HUES6 (cell line): ENCODE data around the gene ZDHHC22.

Source experiments
- H3K27ac ChIP-seq: 2 replicates; pipeline ENCODE4 v1.7.0; 2013; ENCODE audit warnings: low read depth, mild to moderate bottlenecking, low read length, inconsistent platforms
- H3K27me3 ChIP-seq: 2 replicates; pipeline ENCODE4 v1.6.1; 2013; ENCODE audit warnings: low read length; ENCODE audit not compliant: control insufficient read depth, insufficient read depth
- H3K36me3 ChIP-seq: 2 replicates; pipeline ENCODE4 v1.6.1; 2013; ENCODE audit warnings: low read length; ENCODE audit not compliant: control insufficient read depth, insufficient read depth
- H3K4me1 ChIP-seq: 2 replicates; pipeline ENCODE4 v1.6.1; 2013; ENCODE audit warnings: low read length; ENCODE audit not compliant: control insufficient read depth, insufficient read depth
- H3K4me3 ChIP-seq: 2 replicates; pipeline ENCODE4 v1.5.1; 2013; ENCODE audit warnings: low read depth, low read length
- H3K9ac ChIP-seq: one replicate; pipeline ENCODE4 v1.6.1; 2013; ENCODE audit warnings: mild to moderate bottlenecking, low read length
- H3K9me3 ChIP-seq: 2 replicates; pipeline ENCODE4 v1.6.1; 2013; ENCODE audit warnings: low read depth, low read length; ENCODE audit not compliant: control insufficient read depth, insufficient read depth

Gene ZDHHC22

DNA sequence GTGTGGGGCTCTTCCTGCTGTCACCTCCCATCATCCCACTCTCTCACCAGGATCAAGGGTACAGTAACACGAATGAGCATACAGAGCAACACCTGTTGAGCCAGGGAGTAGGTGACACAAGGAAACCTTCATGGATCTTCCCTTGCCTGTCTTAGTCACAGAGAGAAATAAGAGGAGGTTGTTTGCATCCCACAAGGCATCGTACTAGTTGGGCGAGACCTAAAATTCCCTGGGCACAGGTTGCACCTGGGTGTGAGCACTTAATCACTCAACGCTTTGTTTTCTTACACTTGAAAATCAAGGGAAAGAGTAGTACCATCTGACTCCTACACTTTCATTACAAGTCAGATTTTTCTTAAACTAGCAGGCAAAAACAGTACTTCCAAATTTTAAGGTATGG, 27.0 kb downstream of the ZDHHC22 start:
- H3K9ac ChIP-seq, result no peak overlapping the region
- peaks cover 25% of the 10 kb centered on the region for H3K4me1 ChIP-seq
- no peak overlapping the region for H3K27ac ChIP-seq
- no peak overlapping the region for H3K4me3 ChIP-seq
- peaks cover 60% of the 10 kb centered on the region for H3K36me3 ChIP-seq
- no peaks in the 10 kb centered on the region for H3K27me3 ChIP-seq
- H3K9me3 ChIP-seq, result no peaks in the 10 kb centered on the region

DNA sequence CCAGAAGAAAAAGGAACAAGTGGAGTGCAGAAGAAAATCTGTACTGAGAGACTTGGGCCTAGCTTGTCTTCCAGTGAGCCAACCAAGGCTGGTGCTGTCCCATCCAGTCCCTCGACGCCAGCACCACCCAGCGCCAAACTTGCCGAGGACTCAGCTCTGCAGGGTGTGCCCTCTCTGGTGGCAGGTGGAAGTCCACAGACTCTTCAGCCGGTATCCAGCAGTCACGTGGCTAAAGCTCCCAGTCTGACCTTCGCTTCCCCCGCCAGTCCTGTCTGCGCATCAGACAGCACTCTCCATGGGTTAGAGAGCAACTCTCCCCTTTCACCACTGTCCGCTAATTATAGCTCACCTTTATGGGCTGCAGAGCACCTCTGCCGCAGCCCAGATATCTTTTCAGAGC, 27.9 kb downstream of the ZDHHC22 start:
- no peak overlapping the region for H3K4me3 ChIP-seq
- H3K36me3 ChIP-seq, result peaks cover 64% of the 10 kb centered on the region
- H3K27me3 ChIP-seq, result no peaks in the 10 kb centered on the region
- H3K27ac ChIP-seq, result no peak overlapping the region
- H3K4me1 ChIP-seq, result peaks cover 29% of the 10 kb centered on the region
- no peak overlapping the region for H3K9ac ChIP-seq
- no peaks in the 10 kb centered on the region for H3K9me3 ChIP-seq

DNA sequence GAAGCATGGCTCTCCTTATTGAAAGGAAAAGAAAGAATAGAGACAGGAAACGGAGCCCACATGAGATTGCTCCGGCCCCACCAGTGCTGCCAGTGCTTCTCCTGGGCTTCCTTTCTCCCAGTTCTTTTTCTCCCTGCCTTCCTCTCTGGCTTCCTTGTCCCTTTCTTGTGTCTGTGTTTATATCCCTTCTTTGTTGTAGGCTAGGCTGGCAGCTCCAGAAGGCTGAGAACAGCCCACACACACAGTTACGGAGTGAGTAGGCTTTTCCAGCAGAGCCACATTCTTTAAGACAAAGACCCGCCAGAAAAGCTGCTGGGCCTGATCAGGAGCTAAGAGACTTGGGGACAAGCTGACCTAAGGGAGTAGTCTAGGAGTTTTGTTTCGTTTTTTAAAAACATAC, 30.6 kb downstream of the ZDHHC22 start:
- Histone ChIP-seq H3K9me3 (no peaks in the 10 kb centered on the region), H3K4me1 (peaks cover 29% of the 10 kb centered on the region), H3K9ac (peak overlapping the region; percentile 43), H3K36me3 (peaks cover 71% of the 10 kb centered on the region), H3K27ac (peak overlapping the region; percentile 43), H3K27me3 (no peaks in the 10 kb centered on the region), H3K4me3 (peak overlapping the region; percentile 12; the same call in 1 of the 2 replicates)

DNA sequence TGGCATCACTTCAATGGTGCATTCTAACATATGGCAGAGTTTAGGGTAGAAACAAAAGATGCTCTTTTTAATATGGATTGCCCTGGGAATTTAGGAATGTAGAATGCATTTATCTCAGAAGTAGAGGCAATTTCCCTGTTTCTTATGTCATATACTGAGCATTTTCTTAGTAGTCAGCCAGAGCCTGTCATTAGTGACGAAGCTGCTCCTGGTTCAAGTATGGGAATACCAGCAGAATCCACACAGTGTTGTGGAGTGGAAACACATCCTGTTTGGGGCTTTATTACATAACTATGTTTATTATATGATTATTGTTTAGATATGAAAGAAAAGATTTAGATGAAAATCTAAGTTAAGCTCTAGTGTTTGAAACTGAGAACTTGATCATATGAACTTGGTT, 31.3 kb downstream of the ZDHHC22 start:
- H3K36me3 ChIP-seq, result peaks cover 69% of the 10 kb centered on the region
- H3K4me1 ChIP-seq, result peaks cover 36% of the 10 kb centered on the region
- no peak overlapping the region for H3K9ac ChIP-seq
- H3K4me3 ChIP-seq, result no peak overlapping the region
- H3K27ac ChIP-seq, result peak overlapping the region; percentile 43
- no peaks in the 10 kb centered on the region for H3K9me3 ChIP-seq
- no peaks in the 10 kb centered on the region for H3K27me3 ChIP-seq

DNA sequence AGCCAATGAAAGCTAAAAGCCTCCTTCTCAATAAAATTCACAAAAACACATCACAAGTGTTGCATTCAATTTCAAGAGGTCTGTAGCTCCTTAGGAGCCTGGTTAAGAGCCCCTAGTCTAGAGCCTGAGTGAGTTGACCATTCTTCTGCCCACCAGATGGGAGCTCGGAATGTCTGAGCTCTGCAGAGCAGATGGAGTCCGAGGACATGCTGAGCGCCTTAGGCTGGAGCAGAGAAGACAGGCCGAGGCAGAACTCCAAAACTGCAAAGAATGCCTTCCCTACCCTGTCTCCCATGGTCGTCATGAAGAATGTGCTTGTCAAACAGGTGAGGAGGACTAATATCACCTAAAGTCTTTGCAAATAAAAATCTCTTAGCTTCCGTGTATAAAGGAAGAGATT, 31.9 kb downstream of the ZDHHC22 start:
- H3K36me3 ChIP-seq, result peaks cover 63% of the 10 kb centered on the region
- H3K27ac ChIP-seq, result no peak overlapping the region; the same call in 1 of the 2 replicates

DNA sequence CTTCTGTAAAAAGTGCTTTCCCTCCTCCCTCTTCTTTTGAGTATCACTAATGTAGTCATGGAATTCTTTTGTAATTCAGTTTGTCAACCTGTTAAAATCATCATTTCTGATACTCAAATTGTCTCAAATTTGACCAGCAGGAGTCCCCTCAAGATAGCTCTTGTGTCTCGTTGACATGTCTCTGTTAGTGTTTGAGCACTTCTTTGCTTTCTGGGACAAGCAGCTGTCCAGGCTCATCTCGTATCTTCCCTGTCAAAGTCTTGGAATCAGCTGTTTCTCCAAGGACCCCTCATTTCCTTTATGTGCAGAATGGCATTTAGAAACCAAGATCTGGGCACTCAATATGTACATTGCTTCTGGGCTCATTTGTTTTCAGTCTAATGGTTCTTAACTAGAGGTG, 32.8 kb downstream of the ZDHHC22 start:
- Histone ChIP-seq H3K9me3 (no peaks in the 10 kb centered on the region), H3K4me1 (peaks cover 51% of the 10 kb centered on the region), H3K9ac (no peak overlapping the region), H3K4me3 (no peak overlapping the region), H3K36me3 (peaks cover 54% of the 10 kb centered on the region), H3K27ac (no peak overlapping the region), H3K27me3 (no peaks in the 10 kb centered on the region)

More for the DNA sequence above, 31.9 kb downstream of the ZDHHC22 start:
- Histone ChIP-seq H3K4me3 (no peak overlapping the region), H3K4me1 (peaks cover 42% of the 10 kb centered on the region), H3K9ac (no peak overlapping the region), H3K27me3 (no peaks in the 10 kb centered on the region), H3K9me3 (no peaks in the 10 kb centered on the region)

DNA sequence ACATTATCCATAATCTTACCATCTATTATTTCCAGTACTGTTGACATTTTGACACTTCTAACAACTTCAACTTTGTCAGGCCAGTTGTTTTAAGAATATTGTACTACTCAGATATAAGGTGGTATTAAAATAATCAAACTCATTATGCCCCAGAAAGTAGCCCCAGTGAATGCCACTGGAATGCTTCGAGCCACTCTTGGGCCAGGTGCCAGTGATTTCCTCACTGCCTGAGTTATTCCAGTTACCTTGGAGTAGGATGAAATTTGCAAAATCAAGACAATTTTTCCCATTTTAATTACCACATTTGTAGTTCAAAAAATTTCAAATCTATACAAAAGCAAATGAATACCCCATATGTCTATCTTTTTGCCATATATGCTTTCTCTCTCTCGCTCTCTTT, 34.4 kb downstream of the ZDHHC22 start:
- Histone ChIP-seq H3K9me3 (no peaks in the 10 kb centered on the region), H3K27me3 (no peaks in the 10 kb centered on the region), H3K27ac (no peak overlapping the region), H3K36me3 (peaks cover 40% of the 10 kb centered on the region), H3K9ac (no peak overlapping the region), H3K4me1 (peaks cover 51% of the 10 kb centered on the region), H3K4me3 (no peak overlapping the region)

DNA sequence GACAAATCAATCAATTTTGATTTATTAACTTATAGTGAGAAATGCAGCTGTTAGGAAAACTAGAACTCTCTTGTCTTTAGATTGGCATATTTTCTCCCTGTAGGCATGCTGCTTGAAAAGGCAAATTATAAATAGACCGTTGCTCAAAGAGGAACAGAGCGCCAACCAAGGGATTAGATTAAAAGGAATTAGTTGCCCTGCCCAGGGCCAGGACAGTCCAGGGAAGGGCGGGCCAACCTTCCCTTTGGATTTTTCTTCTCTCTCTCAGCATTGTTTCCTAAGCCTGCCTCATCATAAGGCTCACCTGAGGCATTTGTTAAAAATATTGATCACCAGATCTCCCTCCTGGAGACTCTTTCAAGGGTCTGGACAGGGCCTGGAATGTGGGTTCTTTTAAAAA, 34.9 kb downstream of the ZDHHC22 start:
- no peaks in the 10 kb centered on the region for H3K9me3 ChIP-seq
- no peaks in the 10 kb centered on the region for H3K27me3 ChIP-seq
- no peak overlapping the region for H3K9ac ChIP-seq
- H3K36me3 ChIP-seq, result peaks cover 35% of the 10 kb centered on the region
- peaks cover 47% of the 10 kb centered on the region for H3K4me1 ChIP-seq
- H3K27ac ChIP-seq, result no peak overlapping the region
- no peak overlapping the region for H3K4me3 ChIP-seq

DNA sequence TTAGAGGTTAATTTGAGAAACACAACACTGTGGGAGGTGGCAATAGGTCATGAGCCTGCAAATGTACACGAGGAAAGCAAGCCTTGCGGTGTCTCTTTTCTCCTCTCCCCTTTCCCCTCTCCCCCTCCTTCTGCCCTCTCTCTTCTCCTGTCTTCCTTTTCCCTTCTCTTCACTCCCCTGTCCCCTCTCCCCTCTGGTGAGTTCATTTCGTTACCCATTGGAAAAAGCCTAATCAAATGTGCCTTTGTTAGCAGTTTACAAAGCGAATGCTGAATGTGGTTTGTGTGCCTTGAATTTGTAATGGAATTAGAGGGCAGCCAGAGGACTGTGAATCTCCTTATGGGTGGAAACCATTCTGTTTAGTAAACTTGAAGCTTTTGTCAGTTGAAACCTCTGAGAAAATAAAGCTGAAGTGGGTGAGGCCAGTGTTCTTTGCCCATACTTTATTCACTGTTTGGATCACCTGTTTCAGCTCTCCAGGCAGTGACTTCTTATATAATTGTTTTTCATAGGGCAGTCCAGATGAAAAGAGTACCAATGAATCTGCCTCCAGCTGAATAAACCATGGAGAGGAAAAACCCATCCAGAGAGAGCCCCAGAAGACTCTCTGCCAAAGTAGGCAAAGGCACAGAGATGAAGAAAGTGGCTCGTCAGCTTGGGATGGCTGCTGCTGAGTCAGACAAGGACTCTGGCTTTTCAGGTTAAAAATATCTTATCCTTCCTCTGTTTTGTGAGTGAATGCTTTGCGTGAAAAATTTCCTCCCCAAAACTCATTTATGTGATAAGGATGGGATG, 36.2 kb downstream of the ZDHHC22 start:
- Histone ChIP-seq H3K9me3 (no peaks in the 10 kb centered on the region), H3K27ac (no peak overlapping the region), H3K4me3 (no peak overlapping the region), H3K36me3 (peaks cover 33% of the 10 kb centered on the region), H3K27me3 (no peaks in the 10 kb centered on the region), H3K9ac (peak overlapping the region; percentile 26), H3K4me1 (peaks cover 36% of the 10 kb centered on the region)

DNA sequence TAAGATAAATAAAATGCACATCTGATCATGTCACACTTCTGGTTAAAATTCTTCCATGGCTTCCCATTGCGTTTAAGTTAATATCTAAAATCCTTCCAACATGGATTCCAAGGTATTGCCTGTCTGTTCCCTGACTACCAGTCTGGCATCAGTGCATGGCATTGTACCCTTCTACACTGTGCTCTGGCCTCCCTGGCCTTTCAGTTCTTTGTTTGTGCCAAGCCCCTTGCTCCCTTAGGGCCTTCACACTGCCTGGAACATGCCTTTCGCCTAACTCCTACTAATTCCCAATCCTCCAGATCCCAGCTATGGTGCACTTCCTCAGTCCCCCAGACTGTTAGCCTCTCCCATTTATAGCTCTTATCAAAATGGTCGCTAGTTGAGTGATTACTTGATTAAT, 37.2 kb downstream of the ZDHHC22 start:
- Histone ChIP-seq H3K27ac (no peak overlapping the region), H3K4me3 (no peak overlapping the region), H3K4me1 (peaks cover 29% of the 10 kb centered on the region), H3K9me3 (no peaks in the 10 kb centered on the region), H3K36me3 (peaks cover 28% of the 10 kb centered on the region), H3K9ac (no peak overlapping the region), H3K27me3 (no peaks in the 10 kb centered on the region)

DNA sequence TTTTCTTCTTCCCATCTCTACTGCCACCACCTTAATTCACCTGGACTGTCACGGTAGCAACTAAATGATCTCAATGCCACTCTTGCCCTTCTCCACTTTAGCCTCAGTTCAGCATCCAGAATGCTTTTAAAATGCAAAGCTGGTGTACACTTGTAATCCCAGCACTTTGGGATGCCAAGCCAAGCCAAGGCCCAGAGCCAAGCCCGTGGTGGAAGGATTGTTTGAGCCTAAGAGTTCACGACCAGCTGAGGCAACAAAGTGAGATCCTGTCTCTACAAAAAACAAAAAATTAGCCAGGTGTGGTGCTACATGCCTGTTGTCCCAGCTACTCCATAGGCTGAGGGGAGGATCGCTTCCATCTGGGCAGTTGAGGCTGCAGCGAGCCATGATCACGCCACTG, 37.6 kb downstream of the ZDHHC22 start:
- no peak overlapping the region for H3K4me3 ChIP-seq
- H3K36me3 ChIP-seq, result peaks cover 26% of the 10 kb centered on the region
- no peaks in the 10 kb centered on the region for H3K27me3 ChIP-seq
- H3K27ac ChIP-seq, result no peak overlapping the region
- peaks cover 33% of the 10 kb centered on the region for H3K4me1 ChIP-seq
- H3K9ac ChIP-seq, result no peak overlapping the region
- no peaks in the 10 kb centered on the region for H3K9me3 ChIP-seq
